CD4-positive, alpha-beta T cell treated with Interleukin-12 subunit alpha and Interleukin-12 subunit beta, for 1 hour (primary cell): ENCODE data around the gene NSRP1.
"Not testable (repeated sequence)": the region's sequence is repeated elsewhere in the genome, so short reads cannot be mapped to it uniquely, and the experiment has no call there.

Source experiments
- DNase-seq: peaks from one replicate; pipeline ENCODE4 v3.0.0-alpha.2; 2020

NSRP1 gene

GRCh38 chr17:30116661-30117551 is at the start of gene NSRP1:
Gene NSRP1, plus strand, starts transcription at chr17:30116816. Its CDS starts 28 bp downstream, at chr17:30116844.
- DNase-seq, result peak; percentile 93

GRCh38 chr17:30068465-30068864 is 48.2 kb upstream of the NSRP1 start:
- DNase-seq, result no peak

- DNase-seq, result no peak
Observed at GRCh38 chr17:30074254-30074653, 42.4 kb upstream of the NSRP1 start.

GRCh38 chr17:30074730-30075129 is 41.9 kb upstream of the NSRP1 start:
- DNase-seq, result no peak

- DNase-seq, result no peak
Observed at GRCh38 chr17:30082773-30083172, 33.8 kb upstream of the NSRP1 start.

GRCh38 chr17:30084788-30085187 is 31.8 kb upstream of the NSRP1 start:
- no peak for DNase-seq

- DNase-seq, result no peak
Observed at GRCh38 chr17:30086896-30087295, 29.7 kb upstream of the NSRP1 start.

- not testable (repeated sequence) for DNase-seq
Observed at GRCh38 chr17:30087431-30087830, 29.2 kb upstream of the NSRP1 start.

- DNase-seq, result no peak
Observed at GRCh38 chr17:30091121-30091670, 25.4 kb upstream of the NSRP1 start.

- DNase-seq, result no peak
Observed at GRCh38 chr17:30091771-30092170, 24.8 kb upstream of the NSRP1 start.

- no peak for DNase-seq
Observed at GRCh38 chr17:30092886-30093285, 23.7 kb upstream of the NSRP1 start.

- DNase-seq, result peak; percentile 71
Observed at GRCh38 chr17:30093463-30094147, 23.0 kb upstream of the NSRP1 start.

GRCh38 chr17:30095507-30096244 is 20.9 kb upstream of the NSRP1 start:
- DNase-seq, result peak; percentile 11

- no peak for DNase-seq
Observed at GRCh38 chr17:30101686-30102390, 14.8 kb upstream of the NSRP1 start.

GRCh38 chr17:30103921-30104320 is 12.7 kb upstream of the NSRP1 start:
- DNase-seq, result no peak

- peak; percentile 78 for DNase-seq
Observed at GRCh38 chr17:30104575-30105339, 11.9 kb upstream of the NSRP1 start.

GRCh38 chr17:30112794-30113193 is 3.8 kb upstream of the NSRP1 start:
- DNase-seq, result no peak

GRCh38 chr17:30113213-30113612 is 3.4 kb upstream of the NSRP1 start:
- no peak for DNase-seq

- no peak for DNase-seq
Observed at GRCh38 chr17:30116345-30116660, 313 bp upstream of the NSRP1 start.

GRCh38 chr17:30117675-30118081 is 1.1 kb downstream of the NSRP1 start:
- no peak for DNase-seq

GRCh38 chr17:30118635-30119034 is 2.0 kb downstream of the NSRP1 start:
- DNase-seq, result not testable (repeated sequence)

- DNase-seq, result no peak
Observed at GRCh38 chr17:30124273-30124796, 7.7 kb downstream of the NSRP1 start.
